SU-DHL-6 (cell line): ENCODE results near the gene SDK2.

Experiments
- H2AFZ ChIP-seq: fragments of 200-600 bp; sonication (generic); 2 replicates; pipeline ENCODE4 v1.6.1; 2014; ENCODE audit warnings: low read depth, mild to moderate bottlenecking, moderate library complexity, mixed read lengths, antibody characterized with exemption, low read length; ENCODE audit not compliant: severe bottlenecking
- H3F3A ChIP-seq: fragments of 200-600 bp; shearing (Covaris generic); 2 replicates; pipeline ENCODE4 v1.6.0; 2016; ENCODE audit warnings: antibody characterized with exemption, mild to moderate bottlenecking; ENCODE audit not compliant: insufficient read depth
- H3K27ac ChIP-seq: fragments of 200-600 bp; sonication (generic); 2 replicates; pipeline ENCODE4 v1.5.1; 2016; ENCODE audit warnings: low read depth, mild to moderate bottlenecking, low read length, moderate library complexity, mixed read lengths
- H3K27me3 ChIP-seq: fragments of 200-600 bp; sonication (generic), shearing (Covaris generic); 2 replicates; pipeline ENCODE4 v1.6.0; 2014; ENCODE audit warnings: mild to moderate bottlenecking, low read length
- H3K36me3 ChIP-seq: fragments of 200-600 bp; sonication (generic); 2 replicates; pipeline ENCODE4 v1.6.1; 2014; ENCODE audit warnings: mild to moderate bottlenecking, low read length, mixed read lengths
- H3K4me2 ChIP-seq: fragments of 300-600, 200-600 bp; shearing (Covaris generic), sonication (generic); 2 replicates; pipeline ENCODE4 v1.6.0; 2014; ENCODE audit warnings: low read length, low read depth, mild to moderate bottlenecking; ENCODE audit not compliant: poor library complexity, severe bottlenecking
- H3K4me3 ChIP-seq: fragments of 200-600 bp; sonication (generic); 2 replicates; pipeline ENCODE4 v1.5.1; 2014; ENCODE audit warnings: antibody characterized with exemption, low read length, mild to moderate bottlenecking, mixed read lengths; ENCODE audit not compliant: insufficient read depth, poor library complexity, severe bottlenecking
- H3K79me2 ChIP-seq: fragments of 200-600 bp; sonication (generic); 2 replicates; pipeline ENCODE4 v1.6.1; 2014; ENCODE audit warnings: mild to moderate bottlenecking, low read length, moderate library complexity; ENCODE audit not compliant: insufficient read depth
- H3K9ac ChIP-seq: fragments of 200-600 bp; sonication (generic); 2 replicates; pipeline ENCODE4 v1.7.0; 2014; ENCODE audit warnings: mild to moderate bottlenecking, low read length
- H3K9me2 ChIP-seq: fragments of 200-600 bp; sonication (generic); replicated peaks from 2 replicates; pipeline ENCODE4 v1.6.1; 2014; ENCODE audit warnings: low read length; ENCODE audit not compliant: insufficient read depth
- H3K9me3 ChIP-seq: fragments of 200-600 bp; sonication (generic); 2 replicates; pipeline ENCODE4 v1.6.1; 2014; ENCODE audit warnings: low read length, mixed read lengths; ENCODE audit not compliant: insufficient read depth
- H4K20me1 ChIP-seq: fragments of 200-600 bp; sonication (generic); 2 replicates; pipeline ENCODE4 v1.6.1; 2014; ENCODE audit warnings: low read depth, mild to moderate bottlenecking, antibody characterized with exemption, low read length, moderate library complexity, mixed read lengths
- CTCF ChIP-seq: fragments of 200-600 bp; sonication (generic); IDR thresholded peaks from one replicate; pipeline ENCODE4 v1.5.1; 2017; ENCODE audit warnings: antibody characterized with exemption, mild to moderate bottlenecking, low read length, moderate library complexity; ENCODE audit not compliant: insufficient read depth, poor library complexity, severe bottlenecking
- EZH2phosphoT487 ChIP-seq: fragments of 200-600 bp; sonication (generic), shearing (Covaris generic); conservative IDR thresholded peaks from 2 replicates; pipeline ENCODE4 v1.6.1; 2018; ENCODE audit warnings: mild to moderate bottlenecking, antibody characterized with exemption, low read length, moderate library complexity, mixed read lengths

The SDK2 gene

GRCh38 chr17:73657473-73658116 lies 13.3 kb upstream of the SDK2 start:
- TF ChIP-seq EZH2phosphoT487, result no peak
- TF ChIP-seq CTCF, result no peak
- Histone ChIP-seq H3K79me2 (no peaks in the 10 kb centered on the region), H3K4me2 (no peak overlapping the region), H2AFZ (no peak overlapping the region), H3K9me2 (no peaks in the 10 kb centered on the region), H3K9me3 (peaks cover 16% of the 10 kb centered on the region), H3K36me3 (peaks cover 2% of the 10 kb centered on the region; the same call in 1 of the 2 replicates), H4K20me1 (no peaks in the 10 kb centered on the region), H3K4me3 (no peak overlapping the region), H3K9ac (no peak overlapping the region), H3K27ac (no peak overlapping the region), H3F3A (no peaks in the 10 kb centered on the region), H3K27me3 (no peaks in the 10 kb centered on the region)

GRCh38 chr17:73654241-73654640 lies 10.0 kb upstream of the SDK2 start:
- no peak for TF ChIP-seq EZH2phosphoT487
- TF ChIP-seq CTCF, result no peak
- H3K27ac ChIP-seq, result no peak overlapping the region

GRCh38 chr17:73653810-73654209 lies 9.6 kb upstream of the SDK2 start:
- Histone ChIP-seq H3K9me2 (no peaks in the 10 kb centered on the region), H3F3A (no peaks in the 10 kb centered on the region), H3K36me3 (peaks cover 2% of the 10 kb centered on the region; the same call in 1 of the 2 replicates), H3K27ac (no peak overlapping the region), H4K20me1 (no peaks in the 10 kb centered on the region), H3K4me2 (no peak overlapping the region), H3K4me3 (no peak overlapping the region), H3K9me3 (peaks cover 16% of the 10 kb centered on the region), H3K9ac (no peak overlapping the region), H3K79me2 (no peaks in the 10 kb centered on the region), H2AFZ (no peak overlapping the region), H3K27me3 (no peaks in the 10 kb centered on the region)
- TF ChIP-seq EZH2phosphoT487 (no peak), CTCF (no peak)

More at GRCh38 chr17:73654241-73654640, 10.0 kb upstream of the SDK2 start:
- Histone ChIP-seq H3F3A (no peaks in the 10 kb centered on the region), H4K20me1 (no peaks in the 10 kb centered on the region), H3K9me2 (no peaks in the 10 kb centered on the region), H2AFZ (no peak overlapping the region), H3K4me3 (no peak overlapping the region), H3K36me3 (peaks cover 2% of the 10 kb centered on the region; the same call in 1 of the 2 replicates), H3K9me3 (peaks cover 16% of the 10 kb centered on the region), H3K27me3 (no peaks in the 10 kb centered on the region), H3K9ac (no peak overlapping the region), H3K79me2 (no peaks in the 10 kb centered on the region), H3K4me2 (no peak overlapping the region)
